ENCODE data around the gene LYL1. TPM values are rescaled to one million over a fixed set of nuclear protein-coding genes. Genes with fewer than 3 reads are reported as not detected.

LYL1 gene
- total RNA-seq (2021; ENCODE audit: unreplicated experiment) (0.23 TPM), Bru-seq, nascent RNA (percentile 18 among the genes with signal in this experiment), BruChase-seq, experiment 1, labeled RNA remaining after a 2-hour chase (percentile 22 among the genes with signal in this experiment), BruChase-seq, experiment 2, labeled RNA remaining after a 6-hour chase (not detected)
- polyA plus RNA-seq (2012; ENCODE audit: insufficient read length), result 0.48 TPM
- long read RNA-seq, result 0 reads

DNA sequence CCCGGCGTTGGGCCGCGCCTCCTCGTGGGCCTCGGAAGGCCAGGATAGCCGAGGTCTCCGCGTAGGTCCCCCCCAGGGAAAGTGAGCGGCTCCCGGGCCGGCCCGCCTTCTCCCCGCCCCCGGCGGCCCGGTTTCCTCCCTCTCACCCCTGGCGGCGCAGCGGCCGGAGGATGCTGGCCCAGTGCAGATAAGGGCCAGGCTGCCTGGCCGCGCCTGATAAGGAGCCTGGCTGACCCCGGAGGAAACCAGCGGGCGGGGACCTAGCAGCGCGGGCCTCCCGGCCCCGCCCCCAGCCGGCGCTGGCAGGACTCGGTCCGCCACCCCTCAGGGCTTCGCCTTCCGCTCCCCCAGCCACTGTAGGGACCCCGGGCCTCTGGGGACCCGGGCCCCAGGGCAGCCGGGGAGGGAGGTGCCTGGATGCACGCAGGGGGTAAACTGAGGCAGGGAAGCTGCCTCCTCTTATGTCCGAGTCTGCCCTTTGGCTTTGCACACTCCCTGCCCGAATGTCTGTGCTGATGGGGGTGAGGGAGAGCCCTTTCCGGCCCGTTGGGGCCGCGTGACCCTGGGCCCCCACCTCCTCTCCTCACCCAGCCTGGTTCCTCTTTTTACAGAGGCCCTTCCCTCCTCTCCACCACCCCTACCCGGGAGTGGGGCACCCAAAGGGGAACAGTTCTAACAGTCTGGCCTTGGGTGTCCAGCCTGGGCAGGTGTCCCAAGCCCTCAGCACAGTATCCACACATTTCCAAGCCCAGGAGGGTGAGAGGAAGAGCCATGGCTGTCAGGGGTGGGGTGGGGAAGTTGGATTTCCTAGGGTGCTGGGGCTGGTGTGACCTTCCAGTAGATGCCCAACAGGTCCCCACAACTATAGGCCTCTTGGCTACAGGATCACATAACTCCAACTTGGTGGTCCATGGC, at the start of gene LYL1:
Gene LYL1, minus strand, starts transcription at position 193 of the 915 bp plus-strand sequence. CDS start 1,687 bp downstream, outside the sequence.
- peak; percentile 66 for ATAC-seq
- POLR2A ChIA-PET, result no interaction called here
- CTCF ChIA-PET, result no interaction called here
- peaks cover 9% of the 10 kb centered on the region for H3K4me1 ChIP-seq (ENCODE audit: control insufficient read depth, insufficient read depth, low read length)
- no peak for DNase-seq (ENCODE audit: low read depth, low spot score)
- 0 out of 2 replicates have a peak, but pooled peaks cover 2% of the 10 kb centered on the region for H3K36me3 ChIP-seq (ENCODE audit: control insufficient read depth, insufficient read depth, low read length)
- H3K27ac ChIP-seq (ENCODE audit: low read length), result peak within 1 kb of the TSS; percentile 48
- TF ChIP-seq SIN3A (IDR thresholded peaks at IDR 0.05; ENCODE audit: borderline replicate concordance, insufficient read depth, low read depth, low read length), result no peak
- TF ChIP-seq, protein P1, sequence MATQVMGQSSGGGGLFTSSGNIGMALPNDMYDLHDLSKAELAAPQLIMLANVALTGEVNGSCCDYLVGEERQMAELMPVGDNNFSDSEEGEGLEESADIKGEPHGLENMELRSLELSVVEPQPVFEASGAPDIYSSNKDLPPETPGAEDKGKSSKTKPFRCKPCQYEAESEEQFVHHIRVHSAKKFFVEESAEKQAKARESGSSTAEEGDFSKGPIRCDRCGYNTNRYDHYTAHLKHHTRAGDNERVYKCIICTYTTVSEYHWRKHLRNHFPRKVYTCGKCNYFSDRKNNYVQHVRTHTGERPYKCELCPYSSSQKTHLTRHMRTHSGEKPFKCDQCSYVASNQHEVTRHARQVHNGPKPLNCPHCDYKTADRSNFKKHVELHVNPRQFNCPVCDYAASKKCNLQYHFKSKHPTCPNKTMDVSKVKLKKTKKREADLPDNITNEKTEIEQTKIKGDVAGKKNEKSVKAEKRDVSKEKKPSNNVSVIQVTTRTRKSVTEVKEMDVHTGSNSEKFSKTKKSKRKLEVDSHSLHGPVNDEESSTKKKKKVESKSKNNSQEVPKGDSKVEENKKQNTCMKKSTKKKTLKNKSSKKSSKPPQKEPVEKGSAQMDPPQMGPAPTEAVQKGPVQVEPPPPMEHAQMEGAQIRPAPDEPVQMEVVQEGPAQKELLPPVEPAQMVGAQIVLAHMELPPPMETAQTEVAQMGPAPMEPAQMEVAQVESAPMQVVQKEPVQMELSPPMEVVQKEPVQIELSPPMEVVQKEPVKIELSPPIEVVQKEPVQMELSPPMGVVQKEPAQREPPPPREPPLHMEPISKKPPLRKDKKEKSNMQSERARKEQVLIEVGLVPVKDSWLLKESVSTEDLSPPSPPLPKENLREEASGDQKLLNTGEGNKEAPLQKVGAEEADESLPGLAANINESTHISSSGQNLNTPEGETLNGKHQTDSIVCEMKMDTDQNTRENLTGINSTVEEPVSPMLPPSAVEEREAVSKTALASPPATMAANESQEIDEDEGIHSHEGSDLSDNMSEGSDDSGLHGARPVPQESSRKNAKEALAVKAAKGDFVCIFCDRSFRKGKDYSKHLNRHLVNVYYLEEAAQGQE (IDR thresholded peaks at IDR 0.05; ENCODE audit: insufficient read depth in 1 of 2, low read depth in 2 of 2, low read length in 1 of 2), result no peak
- no peak for TF ChIP-seq POLR2AphosphoS5 (IDR thresholded peaks at IDR 0.05; ENCODE audit: low read depth, low read length)
- TF ChIP-seq, protein P2, sequence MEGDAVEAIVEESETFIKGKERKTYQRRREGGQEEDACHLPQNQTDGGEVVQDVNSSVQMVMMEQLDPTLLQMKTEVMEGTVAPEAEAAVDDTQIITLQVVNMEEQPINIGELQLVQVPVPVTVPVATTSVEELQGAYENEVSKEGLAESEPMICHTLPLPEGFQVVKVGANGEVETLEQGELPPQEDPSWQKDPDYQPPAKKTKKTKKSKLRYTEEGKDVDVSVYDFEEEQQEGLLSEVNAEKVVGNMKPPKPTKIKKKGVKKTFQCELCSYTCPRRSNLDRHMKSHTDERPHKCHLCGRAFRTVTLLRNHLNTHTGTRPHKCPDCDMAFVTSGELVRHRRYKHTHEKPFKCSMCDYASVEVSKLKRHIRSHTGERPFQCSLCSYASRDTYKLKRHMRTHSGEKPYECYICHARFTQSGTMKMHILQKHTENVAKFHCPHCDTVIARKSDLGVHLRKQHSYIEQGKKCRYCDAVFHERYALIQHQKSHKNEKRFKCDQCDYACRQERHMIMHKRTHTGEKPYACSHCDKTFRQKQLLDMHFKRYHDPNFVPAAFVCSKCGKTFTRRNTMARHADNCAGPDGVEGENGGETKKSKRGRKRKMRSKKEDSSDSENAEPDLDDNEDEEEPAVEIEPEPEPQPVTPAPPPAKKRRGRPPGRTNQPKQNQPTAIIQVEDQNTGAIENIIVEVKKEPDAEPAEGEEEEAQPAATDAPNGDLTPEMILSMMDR (IDR thresholded peaks at IDR 0.05), result no peak
- TF ChIP-seq TCF7L2 (IDR thresholded peaks at IDR 0.05; ENCODE audit: low read depth, low read length), result no peak
- no peaks in the 10 kb centered on the region for H3K9me3 ChIP-seq (ENCODE audit: control insufficient read depth, insufficient read depth, low read depth, low read length)
- in situ Hi-C loops (cut with HindIII; ENCODE audit: low pct_unique_long_range_greater_than_20kb, low sequenced_read_pairs) (no loop called here), intact Hi-C loops (cut with micrococcal nuclease; ENCODE audit: unreplicated experiment) (no loop called here)
- H3K27me3 ChIP-seq (ENCODE audit: control insufficient read depth, insufficient read depth, low read length), result no peaks in the 10 kb centered on the region
- BruUV-seq (replicated peaks), result no TSS peak
- H3K4me3 ChIP-seq (ENCODE audit: low read depth in 2 of 2, low read length in 2 of 2), result peak within 1 kb of the TSS; percentile 18 to 32

DNA sequence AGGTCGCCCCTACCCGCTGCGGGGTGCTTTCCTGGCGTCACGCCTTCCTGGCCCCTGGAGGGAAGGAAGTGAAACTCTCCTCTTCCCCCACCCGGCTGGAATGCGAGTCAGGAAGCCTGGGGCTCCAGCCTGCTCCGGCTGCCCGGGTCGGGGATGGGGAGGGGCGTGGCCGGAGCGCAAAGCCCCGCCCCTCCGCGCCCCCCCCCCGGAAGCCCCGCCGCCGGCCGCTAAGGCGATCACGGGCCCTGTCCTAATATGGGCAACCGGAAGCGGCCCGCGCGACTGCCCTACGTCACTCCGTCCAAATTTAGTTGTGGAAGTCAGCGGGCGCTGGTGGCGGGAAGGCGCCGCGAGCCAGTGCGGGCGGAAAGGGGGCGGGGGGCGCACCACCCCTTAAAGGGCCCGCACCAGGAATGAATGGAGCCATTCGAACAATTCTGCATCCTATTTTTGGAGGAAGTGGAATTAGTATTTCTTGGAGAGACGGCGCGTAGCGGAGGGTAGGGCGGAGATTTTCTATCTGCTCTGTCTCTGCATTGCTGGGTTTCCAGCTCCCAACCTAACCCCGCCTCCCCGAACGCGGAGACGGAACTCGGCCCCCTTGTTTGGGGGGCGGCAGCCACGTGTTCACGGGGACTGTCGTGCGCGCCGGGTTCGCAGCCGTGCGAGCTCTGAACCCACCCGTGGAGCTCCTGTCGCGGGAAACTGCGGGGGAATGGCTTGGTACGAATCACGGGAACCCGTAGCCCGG, 49.1 kb upstream of the LYL1 start:
- Histone ChIP-seq H3K27me3 (ENCODE audit: control insufficient read depth, insufficient read depth, low read length) (no peaks in the 10 kb centered on the region), H3K36me3 (ENCODE audit: control insufficient read depth, insufficient read depth, low read length) (peaks cover 10% of the 10 kb centered on the region; the same call in 1 of the 2 replicates), H3K27ac (ENCODE audit: low read length) (peak overlapping the region; percentile 96), H3K4me3 (ENCODE audit: low read depth in 2 of 2, low read length in 2 of 2) (peak overlapping the region; percentile 90 to 93), H3K9me3 (ENCODE audit: control insufficient read depth, insufficient read depth, low read depth, low read length) (no peaks in the 10 kb centered on the region), H3K4me1 (ENCODE audit: control insufficient read depth, insufficient read depth, low read length) (peaks cover 5% of the 10 kb centered on the region)
- POLR2A ChIA-PET, result interaction anchor here (0.6 to 1.6 kb wide), 5 partner anchors 10 to 186 kb away, joined by 3 to 14 read pairs (median 4); partner anchors contain the start of gene NACC1
- TF ChIP-seq TCF7L2 (IDR thresholded peaks at IDR 0.05; ENCODE audit: low read depth, low read length), result 0 out of 2 replicates have a peak, but pooled peaks have one; percentile 26
- TF ChIP-seq POLR2AphosphoS5 (IDR thresholded peaks at IDR 0.05; ENCODE audit: low read depth, low read length), result peak; percentile 58
- TF ChIP-seq, protein P2 (IDR thresholded peaks at IDR 0.05), result no peak
- 0 out of 2 replicates have a peak, but pooled peaks have one; percentile 47 for TF ChIP-seq SIN3A (IDR thresholded peaks at IDR 0.05; ENCODE audit: borderline replicate concordance, insufficient read depth, low read depth, low read length)
- TF ChIP-seq, protein P1 (IDR thresholded peaks at IDR 0.05; ENCODE audit: insufficient read depth in 1 of 2, low read depth in 2 of 2, low read length in 1 of 2), result peak in 1 of 2 experiments; percentile 50; a peak in 1 of 4 replicates
- CTCF ChIA-PET, result no interaction called here
- ATAC-seq, result peak; percentile 67
- no peak for DNase-seq (ENCODE audit: low read depth, low spot score)
- BruUV-seq (replicated peaks), result no TSS peak
- in situ Hi-C loops (cut with HindIII; ENCODE audit: low pct_unique_long_range_greater_than_20kb, low sequenced_read_pairs) (no loop called here), intact Hi-C loops (cut with micrococcal nuclease; ENCODE audit: unreplicated experiment) (no loop called here)
